Measurements from ENCODE around the gene EPN1. TPM values are rescaled to one million over a fixed set of nuclear protein-coding genes. Genes with fewer than 3 reads are reported as not detected.

Gene EPN1
- total and polyA plus RNA-seq, 2 of the 13 experiments (the other 11 are each of a cell fraction or from before 2014, with no cell fraction given) = 28.9 to 31.7 TPM

DNA sequence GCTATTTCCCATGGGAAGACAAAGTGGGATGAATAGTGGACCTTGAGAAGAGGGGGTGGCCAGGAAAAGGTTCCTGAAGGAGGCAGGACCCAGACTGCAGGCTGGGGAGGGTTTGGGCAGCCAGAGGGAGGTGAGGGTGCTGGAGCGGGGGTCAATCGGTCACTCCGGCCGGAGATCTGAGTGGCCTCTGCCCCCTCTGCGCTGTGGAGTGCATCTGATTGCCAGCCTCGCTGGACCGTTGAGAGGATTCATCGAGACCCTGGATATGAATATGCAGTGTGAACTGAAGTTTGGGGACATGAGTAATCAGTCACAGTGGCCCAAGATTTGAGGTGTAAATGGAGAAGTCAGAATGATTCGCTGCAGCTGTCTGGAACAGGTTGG, 39.7 kb upstream of the EPN1 start:
- H3K4me1 ChIP-seq (ENCODE audit: insufficient read depth, low read length) = peaks cover 54% of the 10 kb centered on the region
- ATAC-seq (no peak), DNase-seq (ENCODE audit: low spot score) (no peak), FAIRE-seq (no peak)
- H3K36me3 ChIP-seq (replicated peaks in 1 of 2; ENCODE audit: control insufficient read depth in 1 of 2, insufficient read depth in 2 of 2, low read length in 2 of 2) = no peaks in the 10 kb centered on the region
- POLR2A ChIA-PET = interaction anchor here (0.6 to 3.3 kb wide), 5 partner anchors 11 to 36 kb away, joined by 3 to 15 read pairs (median 4); partner anchors contain the start of genes FIZ1, U2AF2, ZNF784 and ZNF865
- H3K4me2 ChIP-seq (ENCODE audit: low read depth, low read length) = peak overlapping the region; percentile 98
- 0% methylated on average over 9 of the region's 9 CpGs for WGBS (ENCODE audit: low lambda C conversion rate)
- CTCF ChIA-PET (ENCODE audit: low intra/inter-chr PET ratio, low total read pairs) = interaction anchor here (1.2 kb wide), 1 partner anchor 19 kb away, joined by 4 read pairs; no protein-coding TSS in a partner anchor
- H3K27me3 ChIP-seq (ENCODE audit: control insufficient read depth in 1 of 2, insufficient read depth in 2 of 2, low read length in 2 of 2) = no peaks in the 10 kb centered on the region; a peak in 1 of 5 replicates
- H3K27ac ChIP-seq (ENCODE audit: extremely low read length, insufficient read depth, low read length) = peak overlapping the region; percentile 86
- intact Hi-C loops (cut with micrococcal nuclease; ENCODE audit: unreplicated experiment) = loop anchor here (1.0 to 10.0 kb wide), 2 partner anchors 51 to 116 kb away; partner anchors contain the start of gene ZNF579
- no peak overlapping the region for H2AFZ ChIP-seq (ENCODE audit: low read length)
- TF ChIP-seq ZNF101 (CRISPR knock-in tag; IDR thresholded peaks at IDR 0.05; ENCODE audit: borderline replicate concordance, low read depth) = no peak
- TF ChIP-seq, protein P1, sequence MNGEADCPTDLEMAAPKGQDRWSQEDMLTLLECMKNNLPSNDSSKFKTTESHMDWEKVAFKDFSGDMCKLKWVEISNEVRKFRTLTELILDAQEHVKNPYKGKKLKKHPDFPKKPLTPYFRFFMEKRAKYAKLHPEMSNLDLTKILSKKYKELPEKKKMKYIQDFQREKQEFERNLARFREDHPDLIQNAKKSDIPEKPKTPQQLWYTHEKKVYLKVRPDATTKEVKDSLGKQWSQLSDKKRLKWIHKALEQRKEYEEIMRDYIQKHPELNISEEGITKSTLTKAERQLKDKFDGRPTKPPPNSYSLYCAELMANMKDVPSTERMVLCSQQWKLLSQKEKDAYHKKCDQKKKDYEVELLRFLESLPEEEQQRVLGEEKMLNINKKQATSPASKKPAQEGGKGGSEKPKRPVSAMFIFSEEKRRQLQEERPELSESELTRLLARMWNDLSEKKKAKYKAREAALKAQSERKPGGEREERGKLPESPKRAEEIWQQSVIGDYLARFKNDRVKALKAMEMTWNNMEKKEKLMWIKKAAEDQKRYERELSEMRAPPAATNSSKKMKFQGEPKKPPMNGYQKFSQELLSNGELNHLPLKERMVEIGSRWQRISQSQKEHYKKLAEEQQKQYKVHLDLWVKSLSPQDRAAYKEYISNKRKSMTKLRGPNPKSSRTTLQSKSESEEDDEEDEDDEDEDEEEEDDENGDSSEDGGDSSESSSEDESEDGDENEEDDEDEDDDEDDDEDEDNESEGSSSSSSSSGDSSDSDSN (CRISPR knock-in tag; IDR thresholded peaks at IDR 0.05) = 0 out of 2 replicates have a peak, but pooled peaks have one; percentile 13
- no peak for TF ChIP-seq ZNF510 (CRISPR knock-in tag; IDR thresholded peaks at IDR 0.05; ENCODE audit: low read depth)
- TF ChIP-seq ZNF337 (CRISPR knock-in tag; IDR thresholded peaks at IDR 0.05; ENCODE audit: borderline replicate concordance, low read depth) = 0 out of 2 replicates have a peak, but pooled peaks have one; percentile 8
- no peak for TF ChIP-seq NFIC (IDR thresholded peaks at IDR 0.05; ENCODE audit: low read length)
- peak; percentile 4; the same call in 1 of the 2 replicates for TF ChIP-seq ZNF543 (CRISPR knock-in tag; IDR thresholded peaks at IDR 0.05)
- no peak for TF ChIP-seq ZNF354B (CRISPR knock-in tag; IDR thresholded peaks at IDR 0.05)
- no peak for TF ChIP-seq KLF13 (CRISPR knock-in tag; IDR thresholded peaks at IDR 0.05)
- no peak for TF ChIP-seq SMAD9 (CRISPR knock-in tag; IDR thresholded peaks at IDR 0.05)
- TF ChIP-seq, protein P2, sequence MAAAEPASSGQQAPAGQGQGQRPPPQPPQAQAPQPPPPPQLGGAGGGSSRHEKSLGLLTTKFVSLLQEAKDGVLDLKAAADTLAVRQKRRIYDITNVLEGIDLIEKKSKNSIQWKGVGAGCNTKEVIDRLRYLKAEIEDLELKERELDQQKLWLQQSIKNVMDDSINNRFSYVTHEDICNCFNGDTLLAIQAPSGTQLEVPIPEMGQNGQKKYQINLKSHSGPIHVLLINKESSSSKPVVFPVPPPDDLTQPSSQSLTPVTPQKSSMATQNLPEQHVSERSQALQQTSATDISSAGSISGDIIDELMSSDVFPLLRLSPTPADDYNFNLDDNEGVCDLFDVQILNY (CRISPR knock-in tag; conservative IDR thresholded peaks at IDR 0.05) = no peak
- TF ChIP-seq, protein P3, sequence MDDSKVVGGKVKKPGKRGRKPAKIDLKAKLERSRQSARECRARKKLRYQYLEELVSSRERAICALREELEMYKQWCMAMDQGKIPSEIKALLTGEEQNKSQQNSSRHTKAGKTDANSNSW (CRISPR knock-in tag; IDR thresholded peaks at IDR 0.05; ENCODE audit: borderline replicate concordance) = 0 out of 2 replicates have a peak, but pooled peaks have one; percentile 6
- no peak for TF ChIP-seq TEAD3 (CRISPR knock-in tag; optimal IDR thresholded peaks at IDR 0.05; ENCODE audit: borderline replicate concordance)
- TF ChIP-seq ZNF556 (CRISPR knock-in tag; IDR thresholded peaks at IDR 0.05; ENCODE audit: borderline replicate concordance) = no peak
- 0 out of 2 replicates have a peak, but pooled peaks have one; percentile 9 for TF ChIP-seq NFKB2 (CRISPR knock-in tag; IDR thresholded peaks at IDR 0.05; ENCODE audit: borderline replicate concordance)
- TF ChIP-seq, protein P4, sequence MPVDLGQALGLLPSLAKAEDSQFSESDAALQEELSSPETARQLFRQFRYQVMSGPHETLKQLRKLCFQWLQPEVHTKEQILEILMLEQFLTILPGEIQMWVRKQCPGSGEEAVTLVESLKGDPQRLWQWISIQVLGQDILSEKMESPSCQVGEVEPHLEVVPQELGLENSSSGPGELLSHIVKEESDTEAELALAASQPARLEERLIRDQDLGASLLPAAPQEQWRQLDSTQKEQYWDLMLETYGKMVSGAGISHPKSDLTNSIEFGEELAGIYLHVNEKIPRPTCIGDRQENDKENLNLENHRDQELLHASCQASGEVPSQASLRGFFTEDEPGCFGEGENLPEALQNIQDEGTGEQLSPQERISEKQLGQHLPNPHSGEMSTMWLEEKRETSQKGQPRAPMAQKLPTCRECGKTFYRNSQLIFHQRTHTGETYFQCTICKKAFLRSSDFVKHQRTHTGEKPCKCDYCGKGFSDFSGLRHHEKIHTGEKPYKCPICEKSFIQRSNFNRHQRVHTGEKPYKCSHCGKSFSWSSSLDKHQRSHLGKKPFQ (CRISPR knock-in tag; IDR thresholded peaks at IDR 0.05; ENCODE audit: insufficient replicate concordance) = no peak
- TF ChIP-seq, protein P5, sequence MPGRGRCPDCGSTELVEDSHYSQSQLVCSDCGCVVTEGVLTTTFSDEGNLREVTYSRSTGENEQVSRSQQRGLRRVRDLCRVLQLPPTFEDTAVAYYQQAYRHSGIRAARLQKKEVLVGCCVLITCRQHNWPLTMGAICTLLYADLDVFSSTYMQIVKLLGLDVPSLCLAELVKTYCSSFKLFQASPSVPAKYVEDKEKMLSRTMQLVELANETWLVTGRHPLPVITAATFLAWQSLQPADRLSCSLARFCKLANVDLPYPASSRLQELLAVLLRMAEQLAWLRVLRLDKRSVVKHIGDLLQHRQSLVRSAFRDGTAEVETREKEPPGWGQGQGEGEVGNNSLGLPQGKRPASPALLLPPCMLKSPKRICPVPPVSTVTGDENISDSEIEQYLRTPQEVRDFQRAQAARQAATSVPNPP (CRISPR knock-in tag; IDR thresholded peaks at IDR 0.05) = no peak
- no peaks in the 10 kb centered on the region for H3K9me3 ChIP-seq (ENCODE audit: low read length)
- in situ Hi-C loops (cut with HindIII; ENCODE audit: extremely low pct_ligation_motif_present, low pct_unique_long_range_greater_than_20kb) = no loop called here
- TSS peak; percentile 68 for BruUV-seq (replicated peaks)
- peak overlapping the region; percentile 93 to 100 (median 94) for H3K4me3 ChIP-seq (replicated peaks in 1 of 3; ENCODE audit: insufficient read depth in 1 of 3, low read depth in 2 of 3, low read length in 3 of 3)
- peaks cover 23% of the 10 kb centered on the region for H3K79me2 ChIP-seq (ENCODE audit: insufficient read depth, low read length)
- H3K9ac ChIP-seq (ENCODE audit: insufficient read depth, low read depth, low read length) = peak overlapping the region; percentile 99
- H4K20me1 ChIP-seq (ENCODE audit: insufficient read depth, low read length) = no peaks in the 10 kb centered on the region
